Nucleus accumbens (tissue), 56 donors: ENCODE measurements around the gene CIZ1.
"Not testable (repeated sequence)": the region's sequence is repeated elsewhere in the genome, so short reads cannot be mapped to it uniquely, and the experiment has no call there.

Experiments
- DNase-seq, 56 donors: peaks; one replicate each; lab custom pipeline; 2025; lab: John Stamatoyannopoulos, UW

CIZ1 gene

GRCh38 chr9:128191406-128192046 is at the start of gene CIZ1:
CIZ1 (minus strand) TSS chr9:128191572; CDS start chr9:128190857, 715 bp downstream.
- peak in 46 of 56 donors; percentile 20 to 82 (median 65) for DNase-seq

GRCh38 chr9:128233817-128234406 is 42.5 kb upstream of the CIZ1 start:
- no peak for DNase-seq

GRCh38 chr9:128232528-128233428 is 41.4 kb upstream of the CIZ1 start:
- no peak for DNase-seq

- DNase-seq, result no peak
Observed at GRCh38 chr9:128231638-128232527, 40.5 kb upstream of the CIZ1 start.

GRCh38 chr9:128230897-128231296 is 39.5 kb upstream of the CIZ1 start:
- not testable (repeated sequence) for DNase-seq

- DNase-seq, result no peak
Observed at GRCh38 chr9:128226412-128226801, 35.0 kb upstream of the CIZ1 start.

GRCh38 chr9:128225770-128226411 is 34.5 kb upstream of the CIZ1 start:
- peak in 3 of 56 donors; percentile 29 to 34 (median 31) for DNase-seq

GRCh38 chr9:128224877-128225276 is 33.5 kb upstream of the CIZ1 start:
- no peak for DNase-seq

GRCh38 chr9:128222880-128223670 is 31.7 kb upstream of the CIZ1 start:
- DNase-seq, result no peak

- no peak for DNase-seq
Observed at GRCh38 chr9:128222026-128222425, 30.7 kb upstream of the CIZ1 start.

- no peak for DNase-seq
Observed at GRCh38 chr9:128219831-128220230, 28.5 kb upstream of the CIZ1 start.

GRCh38 chr9:128218518-128219389 is 27.4 kb upstream of the CIZ1 start:
- DNase-seq, result peak; percentile 21 to 90 (median 70)

- DNase-seq, result no peak
Observed at GRCh38 chr9:128218172-128218517, 26.8 kb upstream of the CIZ1 start.

GRCh38 chr9:128216781-128217553 is 25.6 kb upstream of the CIZ1 start:
- DNase-seq, result no peak

- peak in 33 of 56 donors; percentile 19 to 86 (median 52) for DNase-seq
Observed at GRCh38 chr9:128215491-128216409, 24.4 kb upstream of the CIZ1 start.
